Tibial nerve (tissue), 4 donors: ENCODE measurements around the gene ITGAD.

ENCODE experiments used
- EP300 ChIP-seq, 2 donors: sonication (generic); formaldehyde crosslinking; IDR thresholded peaks; one replicate each; pipeline ENCODE4 v1.6.1; 2017; ENCODE audit warnings: antibody characterized with exemption in 2 of 2, mild to moderate bottlenecking in 1 of 2
- POLR2A ChIP-seq, 2 donors: fragments of 450-650 bp; IDR thresholded peaks; one replicate each; pipeline ENCODE4 v1.6.1; 2017; ENCODE audit warnings: antibody characterized with exemption in 2 of 2, mild to moderate bottlenecking in 2 of 2, moderate library complexity in 2 of 2
- TF ChIP-seq, protein P1 (sequence below), 5 experiments: fragments of 200-600 bp in 3 of 5; fragments of 450-650 bp in 2 of 5; sonication (generic) in 3 of 5; IDR thresholded peaks; one replicate each; pipeline ENCODE4 v1.5.1; 2016 to 2019; ENCODE audit warnings: antibody characterized with exemption in 5 of 5, mild to moderate bottlenecking in 3 of 5, moderate library complexity in 2 of 5

DNA sequence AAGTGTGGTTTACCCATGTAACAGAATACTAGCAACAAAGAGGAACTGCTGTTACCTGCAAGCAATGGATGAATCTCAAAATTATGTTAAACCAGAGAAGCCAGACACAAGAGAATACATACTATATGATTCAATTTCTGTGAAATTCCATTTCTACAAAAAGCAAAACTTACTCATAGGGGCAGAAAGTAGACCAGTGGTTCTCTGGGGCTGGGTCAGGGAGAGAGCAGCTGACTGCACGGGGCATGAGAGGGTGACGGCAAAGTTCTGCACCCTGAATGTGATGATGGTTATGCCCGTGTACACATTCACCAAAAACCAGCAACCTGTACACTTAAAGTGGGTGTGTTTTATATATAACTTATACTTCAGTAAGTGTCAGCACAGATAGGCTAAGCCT lies 46.4 kb downstream of the ITGAD start:
- TF ChIP-seq, protein P1, sequence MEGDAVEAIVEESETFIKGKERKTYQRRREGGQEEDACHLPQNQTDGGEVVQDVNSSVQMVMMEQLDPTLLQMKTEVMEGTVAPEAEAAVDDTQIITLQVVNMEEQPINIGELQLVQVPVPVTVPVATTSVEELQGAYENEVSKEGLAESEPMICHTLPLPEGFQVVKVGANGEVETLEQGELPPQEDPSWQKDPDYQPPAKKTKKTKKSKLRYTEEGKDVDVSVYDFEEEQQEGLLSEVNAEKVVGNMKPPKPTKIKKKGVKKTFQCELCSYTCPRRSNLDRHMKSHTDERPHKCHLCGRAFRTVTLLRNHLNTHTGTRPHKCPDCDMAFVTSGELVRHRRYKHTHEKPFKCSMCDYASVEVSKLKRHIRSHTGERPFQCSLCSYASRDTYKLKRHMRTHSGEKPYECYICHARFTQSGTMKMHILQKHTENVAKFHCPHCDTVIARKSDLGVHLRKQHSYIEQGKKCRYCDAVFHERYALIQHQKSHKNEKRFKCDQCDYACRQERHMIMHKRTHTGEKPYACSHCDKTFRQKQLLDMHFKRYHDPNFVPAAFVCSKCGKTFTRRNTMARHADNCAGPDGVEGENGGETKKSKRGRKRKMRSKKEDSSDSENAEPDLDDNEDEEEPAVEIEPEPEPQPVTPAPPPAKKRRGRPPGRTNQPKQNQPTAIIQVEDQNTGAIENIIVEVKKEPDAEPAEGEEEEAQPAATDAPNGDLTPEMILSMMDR (IDR thresholded peaks at IDR 0.05) = no peak
- no peak for TF ChIP-seq POLR2A (IDR thresholded peaks at IDR 0.05)
- no peak for TF ChIP-seq EP300 (IDR thresholded peaks at IDR 0.05)
